Lung microvascular endothelial cell (primary cell): ENCODE data around the gene MTM1. TPM values are rescaled to one million over a fixed set of nuclear protein-coding genes. Genes with fewer than 3 reads are reported as not detected.

Experiments used
- DNase-seq, 2 donors: peaks; one replicate each; pipeline versions ENCODE4 v3.0.0 to v3.0.0-alpha.2; 2010; ENCODE audit warnings: low read depth in 2 of 2
- total RNA-seq: library from RNA; depleted of rRNA; stranded (reverse); fragments of >200 nt; gene quantifications from 2 replicates; pipeline ENCODE4 v1.2.1, GENCODE V29; 2014

Gene MTM1
- 12.0 and 26.0 TPM in 2 replicates for total RNA-seq

DNA sequence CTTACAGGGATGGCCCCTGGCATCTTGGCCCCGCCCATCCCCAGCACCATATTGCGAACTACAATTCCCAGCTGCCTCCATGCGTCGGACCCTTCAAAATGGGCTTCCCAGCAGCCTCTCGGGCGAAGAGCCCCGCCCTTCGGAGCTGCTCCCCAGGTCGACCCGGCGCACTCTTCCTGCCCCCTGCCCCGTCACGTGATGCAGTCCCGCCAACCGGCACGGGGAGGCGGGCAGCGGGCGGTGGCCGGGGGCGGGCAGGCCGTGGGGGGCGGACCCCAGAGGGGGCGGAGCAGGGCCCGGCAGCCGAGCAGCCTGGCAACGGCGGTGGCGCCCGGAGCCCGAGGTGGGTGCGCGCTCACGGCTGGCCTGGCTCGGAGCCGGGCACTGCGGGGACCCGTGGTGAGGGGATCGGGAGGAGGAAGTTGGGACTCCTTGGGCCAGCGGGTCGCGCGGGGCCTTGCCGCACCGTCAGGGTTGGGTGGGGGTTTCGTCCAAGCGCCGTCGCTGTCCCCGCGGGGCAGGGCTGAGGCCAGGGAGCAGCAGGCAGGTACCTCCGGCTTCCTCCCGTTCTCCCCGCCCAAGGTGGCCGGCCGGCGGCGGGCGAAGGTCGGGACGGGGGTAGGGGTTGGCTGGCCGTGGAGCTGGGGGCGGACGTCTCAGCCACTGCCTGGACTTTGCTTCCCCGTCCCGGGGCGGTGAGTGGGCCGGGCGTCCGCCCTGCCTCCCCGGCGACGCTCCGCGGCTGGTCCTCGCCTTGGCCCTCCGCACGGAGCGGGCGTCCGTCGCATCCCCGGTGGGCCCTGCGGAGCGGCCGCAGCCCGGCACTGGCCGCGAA, at the start of gene MTM1:
MTM1 (plus strand) TSS at position 302 of the 835 bp plus-strand sequence. CDS start 23,994 bp downstream, outside the sequence.
- DNase-seq = peak; percentile 95

GRCh38 chrX:150522494-150522893, 45.9 kb upstream of the MTM1 start:
- DNase-seq = no peak

DNA sequence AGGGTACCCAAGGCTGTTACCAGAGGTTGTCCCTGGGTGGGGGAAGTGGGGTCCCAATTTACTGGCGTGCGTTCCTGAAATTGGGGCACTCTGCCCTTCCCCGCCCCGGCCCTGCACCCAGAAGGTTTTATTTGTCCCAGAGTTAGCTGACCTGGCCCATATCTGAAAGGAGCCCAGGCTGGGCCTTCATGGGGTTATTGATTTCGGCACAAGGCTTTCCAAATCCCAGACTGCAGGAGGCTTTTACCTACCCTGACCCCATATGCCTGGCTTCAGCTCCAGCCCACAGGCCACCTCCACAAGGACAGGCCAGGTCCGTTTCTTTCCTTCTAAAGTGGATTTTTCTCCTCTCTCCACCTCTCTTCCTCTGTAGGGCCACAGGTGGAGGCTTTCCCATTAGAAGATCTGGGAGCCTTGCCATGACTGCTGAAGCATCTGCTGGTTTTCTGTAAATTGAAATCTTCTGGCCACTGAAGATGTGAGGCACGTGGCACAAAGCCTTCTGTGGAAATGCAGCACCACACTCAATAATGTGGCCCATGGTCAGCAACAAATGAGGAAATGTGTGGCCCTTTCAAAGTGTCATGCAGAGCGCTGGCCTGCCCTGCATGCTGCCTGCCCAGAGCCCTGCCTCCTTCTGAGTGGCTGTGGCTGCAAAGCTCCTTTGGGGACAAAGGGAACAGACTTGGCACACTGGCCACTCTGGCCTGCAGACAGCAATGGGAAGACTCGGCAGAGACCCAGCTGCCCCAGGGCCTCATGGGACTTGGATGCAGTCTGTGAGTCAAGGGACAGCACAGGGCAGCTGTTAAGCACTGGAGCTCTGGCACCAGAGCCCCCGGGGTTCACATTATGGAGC, 43.1 kb upstream of the MTM1 start:
- DNase-seq = no peak

DNA sequence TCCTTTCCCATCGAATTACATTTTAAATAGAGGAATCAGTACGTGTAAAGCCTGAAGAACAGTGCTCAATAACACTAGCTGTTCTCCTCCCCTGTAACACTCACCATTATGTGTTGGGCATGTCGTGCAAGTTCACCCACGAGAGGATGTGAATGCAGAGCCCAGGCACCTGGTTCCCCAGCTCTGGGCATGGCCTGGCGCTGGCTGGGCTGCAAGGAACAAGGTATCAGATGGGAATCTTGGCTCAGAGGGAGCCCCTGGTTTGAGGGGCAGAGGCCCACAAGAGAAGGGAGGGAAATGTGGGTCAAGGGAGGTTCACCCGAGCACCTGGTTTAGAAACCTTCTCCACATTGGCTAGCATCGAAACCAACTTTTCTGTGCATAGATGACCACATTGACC, 41.7 kb upstream of the MTM1 start:
- DNase-seq = no peak

GRCh38 chrX:150527108-150527507, 41.3 kb upstream of the MTM1 start:
- DNase-seq = no peak

DNA sequence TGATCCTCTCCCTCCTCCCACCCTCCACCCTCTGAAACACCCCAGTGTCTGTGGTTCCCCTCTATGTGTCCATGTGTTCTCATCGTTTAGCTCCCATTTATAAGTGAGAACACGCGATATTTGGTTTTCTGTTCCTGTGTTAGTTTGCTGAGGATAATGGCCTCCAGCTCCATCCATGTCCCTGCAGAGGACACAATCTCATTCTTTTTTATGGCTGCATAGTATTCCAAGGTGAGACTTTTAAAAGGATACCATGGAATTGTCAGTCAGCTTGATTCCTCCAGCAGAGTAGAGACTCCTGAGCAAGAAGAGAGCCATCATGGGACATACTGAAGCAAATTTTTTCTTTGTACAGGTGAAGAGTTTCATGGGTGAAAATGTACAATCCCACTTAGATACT, 38.8 kb upstream of the MTM1 start:
- DNase-seq = no peak

- DNase-seq = no peak
These were observed 37.6 kb upstream of the MTM1 start for GRCh38 chrX:150530821-150531220.

DNA sequence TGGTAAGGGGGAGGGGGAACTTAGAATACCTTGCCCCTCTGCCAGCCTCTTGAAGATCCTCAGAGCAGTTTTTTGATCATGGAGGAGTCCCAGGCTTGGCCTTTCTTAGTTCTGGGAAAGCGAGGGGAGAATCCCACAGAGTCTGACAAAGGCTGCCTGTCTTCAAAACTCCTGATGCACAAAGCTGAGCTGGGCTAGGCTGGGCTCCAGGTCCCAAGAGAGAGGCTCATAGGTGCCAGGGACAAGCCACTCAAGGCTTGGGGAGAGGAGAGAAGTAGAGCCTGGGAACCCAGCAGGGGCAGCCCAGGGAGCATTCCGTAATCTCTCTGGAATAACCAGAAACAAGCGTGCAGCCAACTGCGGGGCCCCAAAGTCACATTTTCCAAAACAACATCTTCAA, 37.0 kb upstream of the MTM1 start:
- DNase-seq = no peak

DNA sequence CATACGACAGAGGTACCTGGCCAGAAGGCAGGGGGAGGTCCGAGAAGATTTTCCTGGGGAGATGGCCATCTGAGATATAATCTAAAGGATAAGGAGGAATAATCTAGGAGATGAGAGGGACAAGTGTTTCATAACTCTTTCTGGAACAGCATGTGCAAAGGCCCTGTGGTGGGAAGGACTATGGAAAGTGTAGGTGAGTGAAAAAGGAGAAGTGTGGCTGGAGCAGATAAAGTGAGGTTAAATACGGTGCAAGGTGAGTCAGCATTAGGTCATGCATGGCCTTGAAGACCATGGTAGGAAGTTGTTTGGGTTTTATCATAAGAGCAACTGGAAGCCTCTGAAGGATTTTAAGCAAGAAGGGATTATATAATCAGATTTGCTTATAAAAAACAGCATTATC, 34.6 kb upstream of the MTM1 start:
- DNase-seq = no peak

- peak; percentile 11 to 17 for DNase-seq
These were observed 31.8 kb upstream of the MTM1 start for GRCh38 chrX:150536455-150537116.

DNA sequence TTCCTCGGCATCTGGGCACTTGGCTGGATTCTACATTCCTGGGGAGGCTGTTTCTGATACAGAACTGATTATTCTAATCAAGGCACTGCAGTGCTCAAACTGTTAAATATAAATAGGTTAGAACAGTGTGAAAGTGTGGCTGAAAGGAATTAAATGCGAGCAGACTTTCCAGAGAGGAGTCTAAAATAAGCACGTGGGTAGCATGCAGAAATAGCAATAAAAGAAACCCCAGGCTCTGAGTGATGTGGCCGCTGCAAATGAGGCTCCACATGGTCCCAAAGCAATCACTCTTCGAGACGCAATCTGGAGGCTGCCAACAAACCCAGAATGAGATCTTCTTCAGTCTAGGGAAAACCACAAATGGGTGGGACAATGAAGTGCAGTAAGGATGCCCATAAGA, 30.6 kb upstream of the MTM1 start:
- no peak for DNase-seq

- DNase-seq = no peak
These were observed 27.5 kb upstream of the MTM1 start for GRCh38 chrX:150540965-150541364.

DNA sequence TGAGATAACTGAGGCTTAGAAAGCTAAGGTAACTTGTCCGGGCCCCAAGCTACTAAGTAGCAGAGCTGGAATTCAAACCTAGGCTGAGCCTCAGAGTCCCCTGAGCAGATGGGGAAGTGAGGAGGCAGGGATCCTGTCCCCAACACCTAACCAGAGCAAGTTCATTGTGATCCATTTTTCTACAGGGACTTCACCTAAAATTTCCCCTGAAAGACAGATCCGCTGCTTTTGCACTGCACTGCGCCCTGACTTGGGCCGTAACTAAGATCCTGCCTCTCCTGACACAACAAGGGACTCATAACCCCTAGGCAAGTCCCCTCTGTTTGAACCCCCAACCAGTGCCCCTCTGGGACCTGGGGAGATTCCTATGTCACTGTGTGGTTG, 25.6 kb upstream of the MTM1 start:
- no peak for DNase-seq

DNA sequence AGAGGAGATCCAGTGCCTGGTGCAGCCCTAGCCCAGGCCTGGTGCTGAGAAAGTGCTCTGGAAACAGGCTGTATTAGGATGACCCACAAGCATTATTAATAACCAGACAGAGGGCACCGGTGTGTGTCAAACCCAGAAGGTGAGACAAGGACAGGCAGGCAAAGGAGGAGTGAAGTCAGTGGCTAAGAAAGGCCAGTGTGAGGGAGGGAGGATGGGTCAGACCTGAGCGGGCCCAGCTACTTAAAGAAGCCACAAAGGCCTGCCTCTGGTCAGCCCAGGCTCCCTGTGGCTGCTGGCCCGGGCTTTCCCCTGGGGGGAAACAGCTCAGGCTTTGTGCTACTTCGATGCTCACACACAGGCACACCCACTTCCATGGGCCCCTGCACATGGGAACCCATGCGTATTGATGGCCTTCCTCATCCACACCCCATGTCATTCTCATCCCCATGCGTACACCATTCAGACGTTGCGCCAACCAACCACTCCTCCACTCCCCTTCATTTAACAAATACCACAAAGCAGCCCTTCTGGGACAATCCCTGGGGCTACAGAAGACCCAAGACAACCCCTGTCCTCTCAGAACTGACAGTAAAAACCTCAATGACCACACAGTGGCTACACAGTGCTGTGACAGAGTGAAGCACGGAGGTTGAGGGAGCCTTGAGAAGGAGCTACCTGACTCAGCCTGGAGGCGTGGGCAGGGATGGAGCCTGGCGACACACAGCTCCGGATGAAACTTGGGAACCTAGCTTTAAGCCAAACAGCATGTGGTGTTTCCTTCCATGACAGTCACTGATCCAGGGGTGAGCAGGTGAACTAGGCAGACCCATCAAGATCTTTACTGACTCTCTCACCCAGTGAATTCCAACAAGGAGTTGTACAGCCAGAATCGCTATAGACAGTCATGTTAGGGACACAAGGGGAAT, 24.9 kb upstream of the MTM1 start:
- no peak for DNase-seq

DNA sequence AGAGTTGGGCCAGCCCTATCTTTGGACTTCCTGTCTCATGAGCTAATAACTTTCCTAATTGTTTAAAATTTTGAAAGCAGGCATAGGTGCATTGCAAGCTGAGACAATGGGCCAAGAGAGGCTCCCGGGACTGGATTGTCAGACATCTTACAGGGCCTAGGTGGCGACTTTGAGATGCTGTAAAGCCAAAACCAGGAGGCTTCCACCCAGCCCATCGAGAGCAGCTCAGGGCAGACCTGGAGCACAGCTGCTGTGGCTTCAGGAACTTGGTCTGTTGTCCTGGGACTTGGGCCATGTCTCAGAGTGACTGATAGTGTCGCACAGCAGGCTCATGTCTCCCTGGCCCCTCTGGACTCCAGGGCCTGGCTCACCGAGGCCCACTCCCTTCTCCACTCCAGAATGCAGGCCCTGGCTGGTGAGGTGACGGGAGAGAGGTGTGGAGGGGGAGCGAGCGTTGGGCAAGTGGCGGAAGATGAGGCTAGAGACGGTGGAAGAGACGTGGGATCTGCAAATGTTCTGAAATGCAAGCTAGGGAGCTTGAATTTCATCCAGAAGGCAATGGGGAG, 24.1 kb upstream of the MTM1 start:
- peak in 1 of 2 donors; percentile 21 for DNase-seq

GRCh38 chrX:150544835-150545770, 23.3 kb upstream of the MTM1 start:
- DNase-seq = peak in 1 of 2 donors; percentile 12

- no peak for DNase-seq
These were observed 21.7 kb upstream of the MTM1 start for GRCh38 chrX:150546711-150547153.

GRCh38 chrX:150547375-150548115, 20.9 kb upstream of the MTM1 start:
- peak; percentile 52 to 53 for DNase-seq

- no peak for DNase-seq
These were observed 20.2 kb upstream of the MTM1 start for GRCh38 chrX:150548251-150548650.
